Vagina (tissue), 2 donors: ENCODE results near the gene EP300.

Source experiments
- POLR2A ChIP-seq, 2 donors: fragments of 450-650 bp; IDR thresholded peaks; one replicate each; pipeline ENCODE4 v1.6.1; 2017; ENCODE audit warnings: antibody characterized with exemption in 2 of 2, mild to moderate bottlenecking in 2 of 2, moderate library complexity in 2 of 2
- POLR2AphosphoS5 ChIP-seq, 2 donors: sonication (generic); formaldehyde crosslinking; IDR thresholded peaks; one replicate each; pipeline ENCODE4 v1.9.0; 2017; ENCODE audit warnings: antibody characterized with exemption in 2 of 2, mild to moderate bottlenecking in 2 of 2, low read depth in 1 of 2; ENCODE audit not compliant: insufficient read depth in 1 of 2
- TF ChIP-seq, protein P1 (sequence below), 3 experiments: fragments of 450-650 bp in 2 of 3; fragments of 200-600 bp in 1 of 3; sonication (generic) in 1 of 3; IDR thresholded peaks; one replicate each; pipeline ENCODE4 v1.5.1; 2017 to 2019; ENCODE audit warnings: antibody characterized with exemption in 3 of 3, mild to moderate bottlenecking in 2 of 3, moderate library complexity in 2 of 3

DNA sequence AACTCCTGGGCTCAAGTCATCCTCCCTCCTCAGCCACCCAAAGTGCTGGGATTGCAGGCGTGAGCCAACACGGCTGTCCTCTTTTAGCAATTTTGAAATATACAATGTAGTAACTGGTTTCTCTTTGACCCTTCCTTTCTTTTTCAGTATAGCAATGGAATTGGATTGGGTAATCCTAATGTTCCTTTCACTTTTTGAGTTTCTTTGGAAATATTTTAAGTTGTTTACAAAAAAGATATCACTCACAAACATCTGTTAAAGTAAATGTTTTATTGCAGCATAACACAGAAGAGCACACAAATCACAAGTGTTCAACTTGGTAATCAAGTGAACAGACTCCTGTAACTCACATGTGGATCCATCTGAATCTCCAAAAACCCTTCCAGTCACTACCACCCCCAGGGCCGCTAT is 44.6 kb upstream of the EP300 start:
- no peak for TF ChIP-seq POLR2A (IDR thresholded peaks at IDR 0.05)
- TF ChIP-seq, protein P1, sequence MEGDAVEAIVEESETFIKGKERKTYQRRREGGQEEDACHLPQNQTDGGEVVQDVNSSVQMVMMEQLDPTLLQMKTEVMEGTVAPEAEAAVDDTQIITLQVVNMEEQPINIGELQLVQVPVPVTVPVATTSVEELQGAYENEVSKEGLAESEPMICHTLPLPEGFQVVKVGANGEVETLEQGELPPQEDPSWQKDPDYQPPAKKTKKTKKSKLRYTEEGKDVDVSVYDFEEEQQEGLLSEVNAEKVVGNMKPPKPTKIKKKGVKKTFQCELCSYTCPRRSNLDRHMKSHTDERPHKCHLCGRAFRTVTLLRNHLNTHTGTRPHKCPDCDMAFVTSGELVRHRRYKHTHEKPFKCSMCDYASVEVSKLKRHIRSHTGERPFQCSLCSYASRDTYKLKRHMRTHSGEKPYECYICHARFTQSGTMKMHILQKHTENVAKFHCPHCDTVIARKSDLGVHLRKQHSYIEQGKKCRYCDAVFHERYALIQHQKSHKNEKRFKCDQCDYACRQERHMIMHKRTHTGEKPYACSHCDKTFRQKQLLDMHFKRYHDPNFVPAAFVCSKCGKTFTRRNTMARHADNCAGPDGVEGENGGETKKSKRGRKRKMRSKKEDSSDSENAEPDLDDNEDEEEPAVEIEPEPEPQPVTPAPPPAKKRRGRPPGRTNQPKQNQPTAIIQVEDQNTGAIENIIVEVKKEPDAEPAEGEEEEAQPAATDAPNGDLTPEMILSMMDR (IDR thresholded peaks at IDR 0.05), result no peak
- TF ChIP-seq POLR2AphosphoS5 (IDR thresholded peaks at IDR 0.05; ENCODE audit: insufficient read depth in 1 of 2, low read depth in 1 of 2), result no peak
